Measurements from ENCODE around the gene SPACDR.

SPACDR gene

GRCh38 chr7:100407285-100408180 lies 56.5 kb downstream of the SPACDR start:
- peak; percentile 49 for DNase-seq

DNA sequence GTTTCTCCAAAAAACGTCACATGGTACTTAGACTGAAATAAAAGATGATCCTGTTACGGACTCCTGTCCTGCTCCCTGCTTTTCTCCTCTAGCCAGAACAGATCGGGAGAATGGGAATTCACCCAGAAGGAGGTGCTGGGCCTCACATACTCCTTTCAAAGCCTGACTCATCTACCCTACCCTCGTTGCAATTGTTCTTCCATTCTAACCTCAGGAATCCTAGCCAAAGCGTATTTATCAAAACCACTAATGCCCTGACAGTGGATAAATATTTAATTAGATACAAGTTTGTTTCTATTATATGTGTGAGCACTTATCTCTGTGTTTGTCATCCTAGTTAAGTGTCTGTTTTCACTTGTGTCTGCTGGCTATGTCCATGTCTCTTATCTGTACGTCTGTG lies 57.3 kb downstream of the SPACDR start:
- no peak for DNase-seq

Measured in CD4-positive, alpha-beta T cell treated with Interleukin-17A for 4 hours (primary cell).